M059J (cell line): ENCODE results near the gene PMM2. TPM values are rescaled to one million over a fixed set of nuclear protein-coding genes. Genes with fewer than 3 reads are reported as not detected.
"Not testable (repeated sequence)": the region's sequence is repeated elsewhere in the genome, so short reads cannot be mapped to it uniquely, and the experiment has no call there.

Experiments
- DNase-seq: peaks from one replicate; pipeline ENCODE4 v3.0.0-alpha.2; 2012; ENCODE audit warnings: low read depth
- total RNA-seq: library from RNA; depleted of rRNA; stranded (reverse); fragments of >200 nt; shearing (Covaris generic); gene quantifications from 2 replicates; pipeline ENCODE4 v1.2.3, GENCODE V29; 2014

The PMM2 gene
- total RNA-seq, 1 experiment from 2014 or later: 61.0 TPM

GRCh38 chr16:8818504-8819270 lies 21.0 kb downstream of the PMM2 start:
- no peak for DNase-seq

GRCh38 chr16:8819411-8820034 lies 21.9 kb downstream of the PMM2 start:
- no peak for DNase-seq

GRCh38 chr16:8822403-8822802 lies 24.8 kb downstream of the PMM2 start:
- DNase-seq: no peak

GRCh38 chr16:8826278-8826879 lies 28.7 kb downstream of the PMM2 start:
- no peak for DNase-seq

GRCh38 chr16:8828541-8829165 lies 31.0 kb downstream of the PMM2 start:
- no peak for DNase-seq

GRCh38 chr16:8831450-8831849 lies 33.8 kb downstream of the PMM2 start:
- DNase-seq: no peak

GRCh38 chr16:8831871-8832716 lies 34.5 kb downstream of the PMM2 start:
- no peak for DNase-seq

- DNase-seq: no peak
Measured at GRCh38 chr16:8832717-8833105, 35.1 kb downstream of the PMM2 start.

- not testable (repeated sequence) for DNase-seq
Measured at GRCh38 chr16:8836797-8837196, 39.2 kb downstream of the PMM2 start.

GRCh38 chr16:8837594-8837993 lies 40.0 kb downstream of the PMM2 start:
- DNase-seq: not testable (repeated sequence)

- not testable (repeated sequence) for DNase-seq
Measured at GRCh38 chr16:8842016-8842415, 44.4 kb downstream of the PMM2 start.

GRCh38 chr16:8843296-8843695 lies 45.7 kb downstream of the PMM2 start:
- DNase-seq: not testable (repeated sequence)

GRCh38 chr16:8845699-8846298 lies 48.2 kb downstream of the PMM2 start:
- DNase-seq: no peak

GRCh38 chr16:8846401-8846932 lies 48.8 kb downstream of the PMM2 start:
- DNase-seq: no peak

GRCh38 chr16:8847145-8847544 lies 49.5 kb downstream of the PMM2 start:
- DNase-seq: no peak

- DNase-seq: no peak
Measured at GRCh38 chr16:8847623-8848022, 50.0 kb downstream of the PMM2 start.

GRCh38 chr16:8848231-8848938 lies 50.7 kb downstream of the PMM2 start:
- no peak for DNase-seq

GRCh38 chr16:8848939-8849391 lies 51.3 kb downstream of the PMM2 start:
- DNase-seq: peak; percentile 88

GRCh38 chr16:8849411-8850011 lies 51.9 kb downstream of the PMM2 start:
- DNase-seq: no peak
